Activated CD8-positive, alpha-beta memory T cell treated with anti-CD3 and anti-CD28 coated beads, Interleukin-2, amount 50 U/mL, for 1 hour (primary cell): Measurements from ENCODE around the gene STUB1.

Experiments
- DNase-seq: peaks from one replicate; pipeline ENCODE4 v3.0.0-alpha.2; 2020; ENCODE audit errors: extremely low read depth

The STUB1 gene

GRCh38 chr16:679814-680624 lies at the start of gene STUB1:
TSS of gene STUB1 (plus strand) at chr16:680410. CDS start at chr16:680526, 116 bp downstream.
- DNase-seq: peak; percentile 65

GRCh38 chr16:630815-631405 lies 49.3 kb upstream of the STUB1 start, which contains the start of gene WFIKKN1:
TSS of gene WFIKKN1 (plus strand) at chr16:630985. CDS start at chr16:631254, 269 bp downstream.
- no peak for DNase-seq

- no peak for DNase-seq
Measured at GRCh38 chr16:631808-632358, 48.3 kb upstream of the STUB1 start.

GRCh38 chr16:632486-633335 lies 47.5 kb upstream of the STUB1 start:
- DNase-seq: no peak

- DNase-seq: no peak
Measured at GRCh38 chr16:633336-634050, 46.7 kb upstream of the STUB1 start.

GRCh38 chr16:634051-634670 lies 46.0 kb upstream of the STUB1 start:
- no peak for DNase-seq

- DNase-seq: no peak
Measured at GRCh38 chr16:634996-635395, 45.2 kb upstream of the STUB1 start.

- no peak for DNase-seq
Measured at GRCh38 chr16:635573-636205, 44.5 kb upstream of the STUB1 start.

GRCh38 chr16:636206-637080 lies 43.8 kb upstream of the STUB1 start, which contains the start of gene METTL26:
TSS of gene METTL26 (minus strand) at chr16:636305. CDS start at chr16:636290, 15 bp downstream.
- peak; percentile 82 for DNase-seq

GRCh38 chr16:637081-638018 lies 42.9 kb upstream of the STUB1 start:
- peak; percentile 70 for DNase-seq

- DNase-seq: no peak
Measured at GRCh38 chr16:638034-638543, 42.1 kb upstream of the STUB1 start.

GRCh38 chr16:638836-639235 lies 41.4 kb upstream of the STUB1 start:
- no peak for DNase-seq

GRCh38 chr16:640614-641013 lies 39.6 kb upstream of the STUB1 start:
- DNase-seq: no peak

- DNase-seq: no peak
Measured at GRCh38 chr16:641326-642188, 38.7 kb upstream of the STUB1 start, which contains the start of gene MCRIP2. TSS of gene MCRIP2 (plus strand) at chr16:641828. CDS start at chr16:641992, 164 bp downstream.

- no peak for DNase-seq
Measured at GRCh38 chr16:642189-643049, 37.8 kb upstream of the STUB1 start.

- no peak for DNase-seq
Measured at GRCh38 chr16:643050-643368, 37.2 kb upstream of the STUB1 start.
